KMS-11 (cell line): ENCODE measurements around the gene CTBP2.

ENCODE experiments used
- H2AFZ ChIP-seq: fragments of 200-600 bp; sonication (generic); 2 replicates; pipeline ENCODE4 v1.6.1; 2016; ENCODE audit warnings: antibody characterized with exemption, mixed run types, low read depth
- H3K27ac ChIP-seq: fragments of 200-600 bp; sonication (generic); 2 replicates; pipeline ENCODE4 v1.6.1; 2016; ENCODE audit warnings: mild to moderate bottlenecking, mixed run types
- H3K27me3 ChIP-seq: fragments of 200-600 bp; sonication (generic); 2 replicates; pipeline ENCODE4 v1.6.1; 2017; ENCODE audit warnings: mild to moderate bottlenecking, low read depth, mixed run types, moderate library complexity; ENCODE audit not compliant: insufficient read depth
- H3K36me3 ChIP-seq: fragments of 200-600 bp; sonication (generic); 2 replicates; pipeline ENCODE4 v1.6.1; 2017; ENCODE audit warnings: mild to moderate bottlenecking, mixed run types; ENCODE audit not compliant: insufficient read depth
- H3K4me1 ChIP-seq: fragments of 200-600 bp; sonication (generic); 2 replicates; pipeline ENCODE4 v1.6.1; 2016; ENCODE audit warnings: mild to moderate bottlenecking, low read depth, mixed run types; ENCODE audit not compliant: poor library complexity, severe bottlenecking
- H3K4me2 ChIP-seq: fragments of 200-600 bp; sonication (generic); 2 replicates; pipeline ENCODE4 v1.7.0; 2016; ENCODE audit warnings: mild to moderate bottlenecking, mixed run types
- H3K4me3 ChIP-seq: fragments of 200-600 bp; sonication (generic); IDR thresholded peaks from 2 replicates; pipeline ENCODE4 v1.6.1; 2017; ENCODE audit warnings: low read depth, low read length, mixed read lengths; ENCODE audit not compliant: insufficient read depth
- H3K79me2 ChIP-seq: fragments of 200-600 bp; sonication (generic); 2 replicates; pipeline ENCODE4 v1.6.1; 2016; ENCODE audit warnings: low read depth, mixed run types; ENCODE audit not compliant: insufficient read depth
- H3K9ac ChIP-seq: fragments of 200-600 bp; sonication (generic); 2 replicates; pipeline ENCODE4 v1.6.1; 2016; ENCODE audit warnings: mild to moderate bottlenecking, mixed run types
- H4K20me1 ChIP-seq: fragments of 200-600 bp; sonication (generic); 2 replicates; pipeline ENCODE4 v1.6.1; 2016; ENCODE audit warnings: mild to moderate bottlenecking, mixed run types; ENCODE audit not compliant: insufficient read depth
- CTCF ChIP-seq: fragments of 200-600 bp; sonication (generic); conservative IDR thresholded peaks from 2 replicates; pipeline ENCODE4 v1.6.1; 2017; ENCODE audit warnings: low read depth, mild to moderate bottlenecking, antibody characterized with exemption, low read length, moderate library complexity, mixed read lengths

The CTBP2 gene

GRCh38 chr10:124939290-124939689 is 221.1 kb downstream of the CTBP2 start:
- Histone ChIP-seq H2AFZ (no peak overlapping the region), H3K36me3 (no peaks in the 10 kb centered on the region), H3K4me2 (no peak overlapping the region), H3K27ac (no peak overlapping the region), H3K4me3 (no peak overlapping the region), H3K79me2 (peaks cover 50% of the 10 kb centered on the region; the same call in 1 of the 2 replicates), H3K9ac (no peak overlapping the region), H3K27me3 (no peaks in the 10 kb centered on the region), H4K20me1 (peaks cover 3% of the 10 kb centered on the region; the same call in 1 of the 2 replicates), H3K4me1 (peaks cover 19% of the 10 kb centered on the region)
- TF ChIP-seq CTCF: no peak

DNA sequence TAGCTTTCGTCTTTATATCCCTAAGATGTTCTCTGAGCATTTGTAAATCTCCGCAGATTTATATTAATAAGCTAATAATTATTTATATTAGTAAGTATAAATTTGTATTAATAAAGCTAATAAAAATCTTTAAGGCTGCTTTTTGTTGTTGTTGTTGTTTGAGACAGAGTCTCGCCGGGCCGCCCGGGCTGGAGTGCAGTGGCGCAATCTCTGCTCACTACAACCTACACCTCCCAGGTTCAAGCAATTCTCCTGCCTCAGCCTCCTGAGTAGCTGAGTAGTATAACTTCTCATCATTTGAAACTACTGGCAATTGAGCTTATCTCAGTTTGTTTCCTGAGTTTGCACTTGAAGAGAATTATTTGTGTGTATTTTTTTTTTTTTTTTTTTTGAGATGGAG is 223.6 kb downstream of the CTBP2 start:
- H3K27me3 ChIP-seq: no peaks in the 10 kb centered on the region
- H3K4me2 ChIP-seq: no peak overlapping the region
- TF ChIP-seq CTCF: no peak

GRCh38 chr10:124935946-124936345 is 224.4 kb downstream of the CTBP2 start:
- H4K20me1 ChIP-seq: peaks cover 3% of the 10 kb centered on the region; the same call in 1 of the 2 replicates
- no peaks in the 10 kb centered on the region for H3K27me3 ChIP-seq
- peaks cover 5% of the 10 kb centered on the region for H3K4me1 ChIP-seq
- H3K36me3 ChIP-seq: no peaks in the 10 kb centered on the region
- no peak overlapping the region for H2AFZ ChIP-seq
- H3K4me3 ChIP-seq: no peak overlapping the region
- no peak overlapping the region for H3K9ac ChIP-seq
- TF ChIP-seq CTCF: no peak
- H3K4me2 ChIP-seq: no peak overlapping the region
- H3K79me2 ChIP-seq: peaks cover 64% of the 10 kb centered on the region; the same call in 1 of the 2 replicates
- H3K27ac ChIP-seq: no peak overlapping the region

More for the DNA sequence above, 223.6 kb downstream of the CTBP2 start:
- H4K20me1 ChIP-seq: peaks cover 3% of the 10 kb centered on the region; the same call in 1 of the 2 replicates
- no peak overlapping the region for H3K4me3 ChIP-seq
- H3K9ac ChIP-seq: no peak overlapping the region
- no peak overlapping the region for H2AFZ ChIP-seq
- peaks cover 5% of the 10 kb centered on the region for H3K4me1 ChIP-seq
- H3K79me2 ChIP-seq: peaks cover 57% of the 10 kb centered on the region; the same call in 1 of the 2 replicates
- H3K27ac ChIP-seq: no peak overlapping the region
- H3K36me3 ChIP-seq: no peaks in the 10 kb centered on the region
